Prostate gland (tissue), 2 donors: ENCODE measurements around the gene RPS24. TPM values are rescaled to one million over a fixed set of nuclear protein-coding genes. Genes with fewer than 3 reads are reported as not detected.

Experiments
- DNase-seq: peaks from one replicate; pipeline ENCODE4 v3.0.0-alpha.2; 2019; ENCODE audit warnings: low spot score
- H3K27ac ChIP-seq, 2 donors: fragments of 200-600 bp; sonication (generic); 2 replicates each; pipeline ENCODE4 v1.5.1; 2017 to 2019
- H3K27me3 ChIP-seq: fragments of 200-600 bp; sonication (generic); replicated peaks from 2 replicates; pipeline ENCODE4 v1.5.1; 2019; ENCODE audit not compliant: insufficient read depth
- H3K36me3 ChIP-seq, 2 donors: fragments of 200-600 bp; sonication (generic); 1 replicate in 1 of 2; 2 replicates in 1 of 2; pipeline versions ENCODE4 v1.5.1 to v1.8.1; 2017 to 2019
- H3K4me1 ChIP-seq: fragments of 200-600 bp; sonication (generic); replicated peaks from 2 replicates; pipeline ENCODE4 v1.5.1; 2019
- H3K4me3 ChIP-seq, 2 donors: fragments of 200-600 bp; sonication (generic); 2 replicates each; pipeline ENCODE4 v1.5.1; 2017 to 2019
- H3K9me3 ChIP-seq: fragments of 200-600 bp; sonication (generic); 2 replicates; pipeline ENCODE4 v1.5.1; 2017
- POLR2A ChIP-seq: fragments of 450-650 bp; IDR thresholded peaks from one replicate; pipeline ENCODE4 v1.6.1; 2016; ENCODE audit warnings: antibody characterized with exemption, mild to moderate bottlenecking
- POLR2AphosphoS5 ChIP-seq: sonication (generic); formaldehyde crosslinking; IDR thresholded peaks from one replicate; pipeline ENCODE4 v1.6.1; 2017; ENCODE audit warnings: antibody characterized with exemption
- WGBS: methylation state at CpG from one replicate; pipeline ENCODE4 v1.1.5; 2018; 5-methylcytosine and 5-hydroxymethylcytosine counted together
- intact Hi-C: fragments of 100-400 bp; cut with DNase I; formaldehyde crosslinking; loops from one replicate; pipeline ENCODE4 v1.14.2; 2022
- total RNA-seq, 2 donors: library from RNA; depleted of rRNA; stranded (reverse); fragments of >200 nt; gene quantifications; one replicate each; pipeline ENCODE4 v1.1.0, GENCODE V29; 2016
- TF ChIP-seq, protein P1 (sequence below), 4 experiments: fragments of 200-600 bp in 2 of 4; fragments of 450-650 bp in 2 of 4; sonication (generic) in 2 of 4; IDR thresholded peaks; 1 replicate in 3 of 4; 2 replicates in 1 of 4; pipeline ENCODE4 v1.5.1; 2016 to 2019; ENCODE audit warnings: antibody characterized with exemption in 4 of 4, mild to moderate bottlenecking in 2 of 4, moderate library complexity in 2 of 4

The RPS24 gene
- total RNA-seq: 1,000 to 10,000 TPM; 1,826 to 2,580 TPM

DNA sequence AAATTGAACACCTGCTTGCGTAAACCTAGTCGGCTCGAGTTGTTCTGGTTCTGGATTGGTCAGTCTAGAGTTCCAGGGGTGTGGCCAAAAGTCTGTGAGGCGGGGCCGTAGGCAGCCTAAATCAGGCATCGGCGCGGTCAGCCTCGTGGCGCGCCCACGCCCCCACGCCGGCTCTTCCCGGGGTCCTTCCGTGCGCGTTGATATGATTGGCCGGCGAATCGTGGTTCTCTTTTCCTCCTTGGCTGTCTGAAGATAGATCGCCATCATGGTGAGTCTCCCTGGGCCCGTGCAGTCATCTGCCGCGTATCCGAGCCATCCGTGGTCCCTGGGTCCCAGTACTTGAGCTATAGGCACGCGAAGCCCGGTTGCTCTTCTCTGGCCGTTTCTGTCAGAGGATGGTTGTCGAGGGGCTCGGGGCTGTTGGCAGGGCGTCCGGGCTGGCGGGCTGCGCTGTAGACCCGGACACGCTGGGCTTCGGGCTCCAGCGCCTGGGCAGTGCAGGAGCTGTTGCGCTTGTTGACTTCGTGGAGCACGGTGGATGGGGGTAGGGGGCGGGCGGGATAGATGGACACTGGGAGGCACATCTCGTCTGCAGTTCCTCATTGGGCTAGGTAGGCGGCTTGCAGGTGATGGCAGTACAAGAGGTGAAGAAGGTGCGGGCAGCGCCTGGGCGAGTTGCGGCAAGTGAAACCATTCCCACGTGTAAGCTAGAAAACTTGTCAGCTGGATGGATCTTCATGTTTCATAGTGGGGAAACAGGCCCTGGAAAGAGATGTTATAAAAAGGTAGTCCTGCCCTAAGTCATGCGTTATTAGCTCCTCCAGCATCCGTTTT is at the start of gene RPS24:
Gene RPS24 (plus strand): TSS at position 227 of the 834 bp plus-strand sequence. CDS start 39 bp downstream, at position 266.
- under 1% methylated on average over 55 of the region's 55 CpGs for WGBS
- no peaks in the 10 kb centered on the region for H3K9me3 ChIP-seq
- intact Hi-C loops: no loop called here
- DNase-seq: peak; percentile 97
- H3K27ac ChIP-seq: peak within 1 kb of the TSS; percentile 66 to 72
- peak within 1 kb of the TSS; percentile 55 to 63 for H3K4me3 ChIP-seq
- no peaks in the 10 kb centered on the region for H3K27me3 ChIP-seq
- H3K36me3 ChIP-seq: peaks cover 0 to 7% of the 10 kb centered on the region in 2 donors
- TF ChIP-seq POLR2AphosphoS5 (peak; percentile 95), POLR2A (peak; percentile 57)
- TF ChIP-seq, protein P1, sequence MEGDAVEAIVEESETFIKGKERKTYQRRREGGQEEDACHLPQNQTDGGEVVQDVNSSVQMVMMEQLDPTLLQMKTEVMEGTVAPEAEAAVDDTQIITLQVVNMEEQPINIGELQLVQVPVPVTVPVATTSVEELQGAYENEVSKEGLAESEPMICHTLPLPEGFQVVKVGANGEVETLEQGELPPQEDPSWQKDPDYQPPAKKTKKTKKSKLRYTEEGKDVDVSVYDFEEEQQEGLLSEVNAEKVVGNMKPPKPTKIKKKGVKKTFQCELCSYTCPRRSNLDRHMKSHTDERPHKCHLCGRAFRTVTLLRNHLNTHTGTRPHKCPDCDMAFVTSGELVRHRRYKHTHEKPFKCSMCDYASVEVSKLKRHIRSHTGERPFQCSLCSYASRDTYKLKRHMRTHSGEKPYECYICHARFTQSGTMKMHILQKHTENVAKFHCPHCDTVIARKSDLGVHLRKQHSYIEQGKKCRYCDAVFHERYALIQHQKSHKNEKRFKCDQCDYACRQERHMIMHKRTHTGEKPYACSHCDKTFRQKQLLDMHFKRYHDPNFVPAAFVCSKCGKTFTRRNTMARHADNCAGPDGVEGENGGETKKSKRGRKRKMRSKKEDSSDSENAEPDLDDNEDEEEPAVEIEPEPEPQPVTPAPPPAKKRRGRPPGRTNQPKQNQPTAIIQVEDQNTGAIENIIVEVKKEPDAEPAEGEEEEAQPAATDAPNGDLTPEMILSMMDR (IDR thresholded peaks at IDR 0.05): peak in 2 of 4 experiments; percentile 16 to 19
- H3K4me1 ChIP-seq: peaks cover 14% of the 10 kb centered on the region

DNA sequence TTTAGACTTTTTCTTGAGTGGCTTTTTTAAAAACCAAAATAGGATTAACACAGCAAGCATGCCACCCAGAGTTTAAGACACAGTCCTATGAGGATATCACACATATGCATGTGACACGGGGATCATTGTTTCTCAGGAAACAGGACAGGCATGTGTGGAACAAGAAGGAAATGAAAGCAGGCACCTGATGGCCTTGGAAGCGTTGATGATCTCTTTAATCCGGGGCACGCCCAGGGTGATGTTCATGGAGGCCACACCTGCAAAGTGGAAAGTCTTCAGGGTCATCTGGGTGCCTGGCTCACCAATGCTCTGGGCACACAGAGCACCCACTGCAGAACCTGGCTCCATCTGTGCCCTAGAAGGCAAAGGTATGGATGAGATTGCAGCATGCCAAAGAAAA is 48.7 kb upstream of the RPS24 start:
- TF ChIP-seq POLR2A: no peak
- TF ChIP-seq, protein P1 (IDR thresholded peaks at IDR 0.05): no peak
- no peak for TF ChIP-seq POLR2AphosphoS5
- H3K27ac ChIP-seq: no peak overlapping the region
- H3K4me3 ChIP-seq: no peak overlapping the region
- intact Hi-C loops: no loop called here
- H3K36me3 ChIP-seq: peaks cover 12 to 31% of the 10 kb centered on the region in 2 donors
- H3K27me3 ChIP-seq: no peaks in the 10 kb centered on the region
- 73% methylated on average over 4 of the region's 4 CpGs for WGBS
- no peaks in the 10 kb centered on the region for H3K4me1 ChIP-seq
- no peaks in the 10 kb centered on the region for H3K9me3 ChIP-seq
- no peak for DNase-seq

DNA sequence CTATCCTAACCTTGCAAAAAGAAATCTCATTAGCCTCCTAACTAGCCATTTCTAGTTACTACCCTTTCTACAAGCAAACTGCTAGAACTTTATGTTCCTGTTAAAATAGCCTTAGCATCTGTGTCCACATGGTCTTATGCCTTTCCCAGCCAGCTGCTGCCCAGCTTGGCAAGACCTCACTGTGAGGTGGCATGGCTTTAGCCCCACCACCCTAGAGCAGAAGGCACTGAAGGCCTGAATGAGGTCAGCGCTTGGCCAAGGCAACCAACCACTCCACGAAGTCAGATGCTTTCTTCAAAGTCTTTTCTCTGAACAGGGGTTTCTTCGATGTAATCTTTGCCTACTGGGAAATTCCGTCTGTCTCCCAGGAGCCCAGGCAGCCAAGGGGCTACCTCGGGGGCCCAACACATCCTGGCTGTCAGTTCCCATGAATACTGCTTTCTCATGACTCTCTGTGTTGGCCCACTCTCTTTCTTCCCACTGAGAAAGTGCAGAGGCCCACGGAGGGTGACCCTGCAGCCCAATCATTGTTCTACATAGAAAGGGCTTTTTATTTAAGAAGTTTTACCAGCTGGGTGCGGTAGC is 45.9 kb upstream of the RPS24 start:
- no peak overlapping the region for H3K4me3 ChIP-seq
- no peaks in the 10 kb centered on the region for H3K4me1 ChIP-seq
- 87% methylated on average over 7 of the region's 7 CpGs for WGBS
- peak overlapping the region in 1 of 2 donors; percentile 43 for H3K27ac ChIP-seq
- peaks cover 3 to 14% of the 10 kb centered on the region in 2 donors for H3K36me3 ChIP-seq
- no peaks in the 10 kb centered on the region for H3K27me3 ChIP-seq
- TF ChIP-seq, protein P1 (IDR thresholded peaks at IDR 0.05): no peak
- TF ChIP-seq POLR2A (no peak), POLR2AphosphoS5 (peak; percentile 37)
- DNase-seq: no peak
- no peaks in the 10 kb centered on the region for H3K9me3 ChIP-seq
- intact Hi-C loops: no loop called here

DNA sequence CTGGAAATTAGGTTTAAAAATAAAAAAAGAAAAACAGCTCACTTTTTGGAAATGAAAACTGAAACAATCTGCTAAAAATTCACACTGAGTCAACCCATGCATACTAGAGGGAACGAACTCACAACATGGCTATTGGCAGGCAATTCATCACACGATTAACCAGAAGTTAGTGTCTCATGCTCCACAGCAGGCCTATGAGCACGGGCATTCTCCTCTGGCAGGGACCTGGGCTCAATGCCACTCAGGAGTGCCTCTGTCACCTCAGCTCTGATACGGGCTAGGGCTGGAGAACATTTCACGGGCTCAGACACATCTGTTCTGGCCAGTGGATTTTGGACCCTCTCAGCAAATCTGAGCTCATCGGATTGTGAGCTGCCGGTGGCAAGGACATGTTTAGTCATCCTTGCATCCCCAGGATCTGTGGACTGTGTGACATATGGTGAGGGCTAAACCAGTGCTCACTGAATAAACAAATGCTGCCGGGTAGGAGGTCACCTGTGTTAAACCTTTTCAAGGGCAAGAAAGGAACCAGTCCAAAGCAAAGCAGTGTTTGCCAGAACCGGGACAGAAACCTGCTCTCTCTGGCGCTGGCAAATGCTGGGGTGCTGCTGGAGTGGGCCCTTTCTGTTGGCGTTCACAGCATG is 44.5 kb upstream of the RPS24 start:
- peak overlapping the region; percentile 77 to 80 for H3K27ac ChIP-seq
- intact Hi-C loops: no loop called here
- WGBS: 49% methylated on average over 11 of the region's 11 CpGs

More for the DNA sequence above, 44.5 kb upstream of the RPS24 start:
- H3K9me3 ChIP-seq: no peaks in the 10 kb centered on the region
- H3K27me3 ChIP-seq: no peaks in the 10 kb centered on the region
- no peaks in the 10 kb centered on the region for H3K4me1 ChIP-seq
- TF ChIP-seq, protein P1 (IDR thresholded peaks at IDR 0.05): no peak
- TF ChIP-seq POLR2A (no peak), POLR2AphosphoS5 (no peak)
- no peak for DNase-seq
- H3K36me3 ChIP-seq: peaks cover 0 to 14% of the 10 kb centered on the region in 2 donors
- H3K4me3 ChIP-seq: no peak overlapping the region
